Parathyroid adenoma (tissue), 2 donors: ENCODE measurements around the gene ASAP2.
A peak's percentile ranks its signal among the peaks of the same experiment; 100 is the strongest.

Experiments
- H2AFZ ChIP-seq: fragments of 300-600 bp; sonication (generic); one replicate; pipeline ENCODE4 v1.7.0; 2017; ENCODE audit warnings: antibody characterized with exemption, mild to moderate bottlenecking
- H3K27ac ChIP-seq: fragments of 300-600 bp; sonication (generic); one replicate; pipeline ENCODE4 v1.7.0; 2017
- H3K27me3 ChIP-seq: fragments of 300-600 bp; sonication (generic); one replicate; pipeline ENCODE4 v1.7.0; 2017; ENCODE audit warnings: low read length; ENCODE audit not compliant: control insufficient read depth, insufficient read depth
- H3K36me3 ChIP-seq: fragments of 300-600 bp; sonication (generic); one replicate; pipeline ENCODE4 v1.7.0; 2017; ENCODE audit warnings: low read length; ENCODE audit not compliant: control insufficient read depth, insufficient read depth
- H3K4me1 ChIP-seq: fragments of 300-600 bp; sonication (generic); one replicate; pipeline ENCODE4 v1.7.0; 2017; ENCODE audit warnings: control low read depth
- H3K4me2 ChIP-seq: fragments of 300-600 bp; sonication (generic); one replicate; pipeline ENCODE4 v1.7.0; 2017; ENCODE audit warnings: low read length
- H3K4me3 ChIP-seq: fragments of 300-600 bp; sonication (generic); one replicate; pipeline ENCODE4 v1.7.0; 2017; ENCODE audit warnings: low read depth, low read length
- H3K79me2 ChIP-seq: fragments of 300-600 bp; sonication (generic); one replicate; pipeline ENCODE4 v1.7.0; 2017; ENCODE audit warnings: control low read depth
- H3K9ac ChIP-seq: fragments of 300-600 bp; sonication (generic); one replicate; pipeline ENCODE4 v1.7.0; 2017; ENCODE audit warnings: mild to moderate bottlenecking
- H3K9me3 ChIP-seq: fragments of 300-600 bp; sonication (generic); one replicate; pipeline ENCODE4 v1.7.0; 2017; ENCODE audit warnings: low read length; ENCODE audit not compliant: control insufficient read depth
- TF ChIP-seq, protein P1 (sequence below): fragments of 300-600 bp; sonication (generic); IDR thresholded peaks from one replicate; pipeline ENCODE4 v1.7.0; 2017; ENCODE audit warnings: antibody characterized with exemption, mild to moderate bottlenecking
- donor health status: primary hyperparathyroidism.

ASAP2 gene

DNA sequence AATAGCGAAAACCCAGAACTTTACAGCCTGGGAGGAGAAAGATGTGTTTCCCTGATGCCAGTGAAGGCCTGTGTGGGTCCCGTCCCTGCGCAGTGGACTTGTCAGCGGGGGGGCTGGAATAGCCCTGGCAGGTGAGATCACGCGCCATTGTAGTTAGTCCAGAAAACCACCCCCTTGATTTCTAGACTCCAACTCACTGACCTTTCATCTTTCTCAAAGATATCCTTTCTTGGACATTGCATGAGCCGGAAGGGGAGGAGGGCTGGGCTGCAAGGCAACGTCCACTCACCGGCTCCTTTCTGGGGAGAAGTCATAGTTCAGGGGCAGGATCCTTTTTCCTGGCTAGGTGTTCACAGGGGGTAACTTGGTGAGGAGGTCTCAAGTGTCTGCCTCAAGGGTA lies 22.3 kb upstream of the ASAP2 start:
- H3K27ac ChIP-seq, result no peak overlapping the region
- H3K9ac ChIP-seq, result no peak overlapping the region
- H3K27me3 ChIP-seq, result no peaks in the 10 kb centered on the region
- H3K79me2 ChIP-seq, result no peaks in the 10 kb centered on the region
- H2AFZ ChIP-seq, result no peak overlapping the region
- no peak overlapping the region for H3K4me2 ChIP-seq
- no peaks in the 10 kb centered on the region for H3K9me3 ChIP-seq
- no peak overlapping the region for H3K4me3 ChIP-seq
- TF ChIP-seq, protein P1, sequence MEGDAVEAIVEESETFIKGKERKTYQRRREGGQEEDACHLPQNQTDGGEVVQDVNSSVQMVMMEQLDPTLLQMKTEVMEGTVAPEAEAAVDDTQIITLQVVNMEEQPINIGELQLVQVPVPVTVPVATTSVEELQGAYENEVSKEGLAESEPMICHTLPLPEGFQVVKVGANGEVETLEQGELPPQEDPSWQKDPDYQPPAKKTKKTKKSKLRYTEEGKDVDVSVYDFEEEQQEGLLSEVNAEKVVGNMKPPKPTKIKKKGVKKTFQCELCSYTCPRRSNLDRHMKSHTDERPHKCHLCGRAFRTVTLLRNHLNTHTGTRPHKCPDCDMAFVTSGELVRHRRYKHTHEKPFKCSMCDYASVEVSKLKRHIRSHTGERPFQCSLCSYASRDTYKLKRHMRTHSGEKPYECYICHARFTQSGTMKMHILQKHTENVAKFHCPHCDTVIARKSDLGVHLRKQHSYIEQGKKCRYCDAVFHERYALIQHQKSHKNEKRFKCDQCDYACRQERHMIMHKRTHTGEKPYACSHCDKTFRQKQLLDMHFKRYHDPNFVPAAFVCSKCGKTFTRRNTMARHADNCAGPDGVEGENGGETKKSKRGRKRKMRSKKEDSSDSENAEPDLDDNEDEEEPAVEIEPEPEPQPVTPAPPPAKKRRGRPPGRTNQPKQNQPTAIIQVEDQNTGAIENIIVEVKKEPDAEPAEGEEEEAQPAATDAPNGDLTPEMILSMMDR, result no peak
- H3K4me1 ChIP-seq, result no peaks in the 10 kb centered on the region
- H3K36me3 ChIP-seq, result no peaks in the 10 kb centered on the region

DNA sequence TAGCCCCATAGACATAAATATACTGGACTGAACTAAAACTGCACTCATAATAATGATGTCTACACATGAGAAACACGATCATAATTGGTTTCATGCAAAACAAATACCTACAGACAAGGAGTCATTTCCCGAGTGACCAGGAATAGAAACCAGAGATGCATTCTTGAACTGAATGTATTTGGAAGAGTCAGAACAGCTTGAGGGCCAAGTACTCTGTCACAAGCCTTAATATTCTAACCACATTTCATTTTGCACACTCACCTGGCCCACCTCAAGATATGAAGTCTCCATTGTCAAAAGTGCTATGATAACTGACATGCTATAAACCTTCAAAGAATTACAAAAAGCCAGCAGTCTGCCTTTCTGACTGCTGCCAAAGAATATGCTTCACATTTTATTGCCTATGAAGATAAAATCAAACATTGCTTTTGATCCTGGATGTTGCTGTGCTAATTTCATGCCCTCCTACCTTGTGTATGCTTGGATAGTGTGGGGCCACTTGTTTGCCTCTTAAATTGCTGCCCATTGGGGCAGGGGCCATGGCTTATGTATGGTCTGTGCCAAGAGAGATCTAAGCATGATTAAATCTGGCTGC lies 18.9 kb upstream of the ASAP2 start:
- Histone ChIP-seq H3K4me1 (peaks cover 10% of the 10 kb centered on the region), H3K36me3 (no peaks in the 10 kb centered on the region), H3K4me3 (no peak overlapping the region), H3K9ac (no peak overlapping the region), H3K9me3 (no peaks in the 10 kb centered on the region), H3K27ac (no peak overlapping the region), H3K4me2 (no peak overlapping the region), H3K27me3 (no peaks in the 10 kb centered on the region), H2AFZ (no peak overlapping the region), H3K79me2 (no peaks in the 10 kb centered on the region)
- TF ChIP-seq, protein P1, result no peak

DNA sequence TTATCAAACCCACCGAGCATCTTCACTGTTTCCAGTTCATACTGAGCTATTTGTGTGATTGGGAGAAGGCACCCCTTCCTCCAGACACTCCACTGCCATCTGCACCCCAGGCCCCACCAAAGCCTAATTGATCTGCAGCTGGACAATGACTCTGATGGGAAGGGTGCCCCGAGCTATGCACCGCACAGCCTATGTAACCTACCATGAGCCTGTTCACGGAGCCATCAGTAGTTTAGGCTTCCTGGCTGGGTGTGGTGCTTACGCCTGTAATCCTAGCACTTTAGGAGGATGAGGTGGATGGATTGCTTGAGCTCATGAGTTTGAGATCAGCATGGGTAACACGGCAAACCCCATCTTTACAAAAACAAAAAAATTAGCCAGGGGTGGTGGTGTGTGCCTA lies 17.8 kb upstream of the ASAP2 start:
- Histone ChIP-seq H3K27ac (no peak overlapping the region), H3K4me1 (peaks cover 10% of the 10 kb centered on the region), H3K27me3 (no peaks in the 10 kb centered on the region), H3K79me2 (no peaks in the 10 kb centered on the region), H3K9me3 (no peaks in the 10 kb centered on the region), H3K9ac (no peak overlapping the region), H3K36me3 (no peaks in the 10 kb centered on the region), H2AFZ (no peak overlapping the region), H3K4me2 (no peak overlapping the region), H3K4me3 (no peak overlapping the region)
- TF ChIP-seq, protein P1, result no peak

DNA sequence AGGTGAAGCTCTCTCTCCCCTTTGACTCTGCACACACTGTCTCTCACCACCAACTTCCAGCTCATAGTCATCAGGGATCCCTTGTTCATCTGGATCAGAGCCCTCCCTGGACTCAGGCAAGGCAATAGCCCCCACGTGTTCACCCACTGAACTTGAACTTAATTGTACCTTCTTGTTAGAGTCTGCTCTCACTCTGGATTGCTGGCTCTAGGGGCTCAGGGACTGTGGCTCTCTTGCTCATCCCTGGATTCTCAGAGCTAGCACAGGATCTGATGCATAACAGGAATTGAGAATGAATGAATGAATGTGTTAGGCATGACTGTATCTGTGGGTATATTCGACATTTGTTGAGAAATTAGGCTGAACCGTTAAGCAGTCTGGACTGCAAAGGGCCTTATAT lies 16.7 kb upstream of the ASAP2 start:
- H3K79me2 ChIP-seq, result no peaks in the 10 kb centered on the region
- H3K9me3 ChIP-seq, result no peaks in the 10 kb centered on the region
- no peak overlapping the region for H3K4me2 ChIP-seq
- TF ChIP-seq, protein P1, result no peak
- no peak overlapping the region for H3K9ac ChIP-seq
- H3K4me3 ChIP-seq, result no peak overlapping the region
- no peak overlapping the region for H2AFZ ChIP-seq
- no peaks in the 10 kb centered on the region for H3K27me3 ChIP-seq
- H3K36me3 ChIP-seq, result no peaks in the 10 kb centered on the region
- peaks cover 10% of the 10 kb centered on the region for H3K4me1 ChIP-seq
- H3K27ac ChIP-seq, result no peak overlapping the region

DNA sequence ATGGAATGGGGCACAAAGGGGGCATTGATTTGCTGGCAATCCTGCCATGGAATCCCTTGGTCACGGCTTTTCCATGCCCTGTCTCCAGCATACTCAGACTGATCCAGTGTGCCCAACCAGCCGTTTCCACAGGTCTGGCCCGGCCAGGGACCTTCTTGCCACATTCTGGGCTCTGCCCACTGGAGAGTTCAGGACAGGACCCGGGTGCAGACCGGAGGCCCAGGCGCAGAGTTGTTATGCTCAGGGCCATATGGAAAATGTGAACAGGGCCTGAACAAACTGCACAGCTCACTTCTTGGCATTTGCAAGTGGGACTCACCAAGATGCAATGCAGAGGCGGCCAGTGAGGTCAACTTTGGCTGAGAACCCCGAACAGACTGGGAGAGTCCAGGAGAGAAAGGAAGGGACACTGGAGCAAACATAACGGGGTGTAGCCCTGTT lies 15.6 kb upstream of the ASAP2 start:
- Histone ChIP-seq H3K27ac (peak overlapping the region; percentile 36), H3K4me3 (no peak overlapping the region), H3K79me2 (no peaks in the 10 kb centered on the region), H3K9me3 (no peaks in the 10 kb centered on the region), H3K9ac (no peak overlapping the region), H3K4me2 (no peak overlapping the region), H2AFZ (peak overlapping the region; percentile 75), H3K4me1 (peaks cover 10% of the 10 kb centered on the region), H3K27me3 (no peaks in the 10 kb centered on the region), H3K36me3 (no peaks in the 10 kb centered on the region)
- TF ChIP-seq, protein P1, result no peak
